GM21447 (cell line): ENCODE results near the gene ANO4.
"Not testable (repeated sequence)": the region's sequence is repeated elsewhere in the genome, so short reads cannot be mapped to it uniquely, and the experiment has no call there.

Experiments used
- ATAC-seq: cut with Tn5 transposase; IDR thresholded peaks from one replicate; pipeline ENCODE4 v1.9.1; 2021; ENCODE audit not compliant: unreplicated experiment

ANO4 gene

DNA sequence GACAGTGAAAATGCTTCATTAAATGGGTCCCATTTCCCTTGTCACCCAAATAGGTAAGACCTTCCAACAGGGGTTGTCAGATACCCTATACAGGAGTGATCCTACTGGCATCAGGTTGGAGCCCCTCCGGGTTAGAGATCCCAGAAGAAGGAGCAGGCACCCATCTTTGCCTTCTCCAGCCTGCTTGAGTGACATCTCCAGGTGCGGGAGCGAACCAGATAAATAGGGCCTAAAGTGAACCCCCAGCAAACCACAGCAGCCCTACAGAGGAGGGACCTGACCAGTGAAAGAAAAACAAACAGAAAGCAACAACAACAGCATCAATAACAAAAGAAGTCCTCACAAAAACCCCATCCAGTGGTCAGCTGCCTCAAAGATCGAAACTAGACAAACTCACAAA lies 233.2 kb downstream of the ANO4 start:
- ATAC-seq: no peak

DNA sequence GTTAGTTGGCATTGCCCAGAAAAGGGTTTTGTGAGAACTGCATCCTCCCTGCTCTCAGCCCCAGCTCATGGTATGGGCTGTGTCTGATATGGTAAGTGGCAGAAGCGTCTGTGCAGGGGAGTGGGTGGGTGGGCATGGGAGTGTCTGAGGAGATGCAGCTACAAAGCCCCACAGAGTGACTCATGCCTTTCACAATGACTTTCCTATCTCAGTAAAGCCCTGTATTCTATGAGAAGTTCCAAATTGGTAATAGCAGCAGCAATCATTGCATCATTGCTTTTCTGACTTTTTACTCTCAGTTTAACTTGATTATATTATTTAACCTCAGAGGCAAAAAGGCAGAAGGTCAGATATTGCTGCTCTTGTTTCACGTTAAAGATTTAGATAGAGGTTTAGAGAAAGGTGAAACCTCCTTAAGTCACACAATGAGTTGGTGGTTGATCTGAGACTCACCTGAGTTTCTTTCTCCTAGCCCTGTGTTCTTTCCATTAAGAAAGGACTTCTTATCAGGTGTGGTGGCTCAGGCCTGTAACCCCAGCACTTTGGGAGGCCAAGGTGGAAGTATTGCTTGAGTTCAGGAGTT lies 243.8 kb downstream of the ANO4 start:
- peak; percentile 63 for ATAC-seq

DNA sequence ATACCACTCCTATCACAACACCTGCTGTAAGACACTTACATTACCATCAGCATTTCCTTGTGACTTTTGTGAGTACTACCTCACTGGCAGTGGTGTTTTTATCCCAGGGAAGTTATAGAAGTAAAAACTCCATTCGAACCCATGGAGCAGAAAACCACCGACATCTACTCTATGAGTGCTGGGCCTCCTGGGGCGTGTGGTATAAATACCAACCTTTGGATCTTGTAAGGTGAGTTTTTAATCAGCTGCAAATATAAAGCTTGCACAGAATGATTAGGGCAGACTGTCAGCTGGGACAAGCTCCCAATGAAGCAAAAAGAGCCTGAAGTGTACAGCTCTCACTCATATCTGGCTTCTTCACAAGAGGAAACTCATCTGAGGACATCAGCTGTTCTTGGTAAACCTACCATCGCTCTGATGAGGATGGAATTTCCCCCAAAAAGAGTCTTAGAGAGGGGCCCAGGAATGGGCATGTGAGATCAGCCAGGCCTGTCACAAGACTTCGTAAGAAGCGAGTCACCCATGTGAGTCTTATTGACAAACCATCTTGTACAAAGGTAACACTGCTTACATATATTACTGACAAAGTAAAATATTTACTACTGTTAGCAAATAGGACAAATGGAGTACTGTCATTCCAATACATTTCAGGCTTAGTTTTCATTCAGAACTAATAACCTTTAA lies 245.4 kb downstream of the ANO4 start:
- ATAC-seq: no peak

DNA sequence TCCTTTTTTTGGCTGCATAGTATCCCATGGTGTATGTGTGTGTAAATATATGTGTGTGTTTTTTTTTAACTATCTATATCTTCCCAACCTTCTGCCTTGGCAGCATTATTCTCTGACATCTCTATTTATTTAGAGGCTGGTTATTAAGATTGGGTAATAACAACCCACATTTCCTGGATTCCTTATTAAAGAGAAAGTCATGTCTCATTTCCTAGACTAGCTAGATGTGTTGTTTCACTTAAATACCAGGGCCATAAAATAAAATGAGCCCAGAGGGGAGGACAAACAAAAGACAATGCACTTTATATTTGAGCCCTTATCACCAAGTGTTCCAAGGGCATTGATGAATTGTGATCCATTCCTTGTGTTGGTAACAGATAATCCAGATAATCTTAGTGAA lies 246.4 kb downstream of the ANO4 start:
- ATAC-seq: no peak

DNA sequence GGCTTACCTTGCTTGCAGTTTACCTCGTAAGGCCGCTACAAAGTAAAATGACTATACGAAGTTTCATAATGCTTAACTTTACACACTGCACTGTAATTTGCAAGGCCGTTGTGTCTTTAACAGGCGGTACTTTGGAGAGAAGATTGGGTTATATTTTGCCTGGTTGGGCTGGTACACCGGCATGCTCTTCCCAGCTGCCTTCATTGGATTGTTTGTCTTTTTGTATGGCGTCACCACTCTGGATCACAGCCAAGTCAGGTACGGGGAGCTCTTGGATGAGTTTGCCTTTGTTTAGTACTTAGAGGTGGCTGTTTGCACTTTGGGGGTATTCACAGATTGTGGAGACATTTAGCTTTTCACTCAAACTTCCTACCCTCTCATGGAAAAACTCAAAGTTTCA lies 247.6 kb downstream of the ANO4 start:
- no peak for ATAC-seq

DNA sequence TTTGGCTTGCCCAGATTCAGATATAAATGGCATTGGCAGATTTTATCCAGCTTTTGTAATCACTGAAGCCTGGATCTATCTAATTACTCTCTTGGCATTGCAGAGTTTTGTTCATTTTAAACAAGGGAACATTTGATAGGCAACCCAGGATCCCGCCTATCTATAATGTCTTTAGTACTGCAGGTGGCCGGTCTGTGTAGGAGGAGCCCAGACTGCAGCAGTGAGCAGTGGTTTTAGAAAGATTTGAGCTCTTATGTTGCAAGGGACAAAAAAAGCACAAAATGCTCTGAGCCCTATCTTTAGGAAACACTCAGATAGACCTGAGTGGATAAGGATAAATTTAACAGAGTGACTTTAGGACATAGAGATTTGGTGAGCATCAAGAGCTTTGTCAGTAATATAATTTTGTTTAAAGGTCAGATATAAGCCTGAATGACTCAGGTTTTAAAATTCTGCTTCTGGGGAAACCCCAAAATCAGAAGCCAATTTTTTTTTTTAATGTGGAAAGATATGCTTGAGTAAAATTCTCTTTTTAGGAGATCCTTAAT lies 250.0 kb downstream of the ANO4 start:
- no peak for ATAC-seq

DNA sequence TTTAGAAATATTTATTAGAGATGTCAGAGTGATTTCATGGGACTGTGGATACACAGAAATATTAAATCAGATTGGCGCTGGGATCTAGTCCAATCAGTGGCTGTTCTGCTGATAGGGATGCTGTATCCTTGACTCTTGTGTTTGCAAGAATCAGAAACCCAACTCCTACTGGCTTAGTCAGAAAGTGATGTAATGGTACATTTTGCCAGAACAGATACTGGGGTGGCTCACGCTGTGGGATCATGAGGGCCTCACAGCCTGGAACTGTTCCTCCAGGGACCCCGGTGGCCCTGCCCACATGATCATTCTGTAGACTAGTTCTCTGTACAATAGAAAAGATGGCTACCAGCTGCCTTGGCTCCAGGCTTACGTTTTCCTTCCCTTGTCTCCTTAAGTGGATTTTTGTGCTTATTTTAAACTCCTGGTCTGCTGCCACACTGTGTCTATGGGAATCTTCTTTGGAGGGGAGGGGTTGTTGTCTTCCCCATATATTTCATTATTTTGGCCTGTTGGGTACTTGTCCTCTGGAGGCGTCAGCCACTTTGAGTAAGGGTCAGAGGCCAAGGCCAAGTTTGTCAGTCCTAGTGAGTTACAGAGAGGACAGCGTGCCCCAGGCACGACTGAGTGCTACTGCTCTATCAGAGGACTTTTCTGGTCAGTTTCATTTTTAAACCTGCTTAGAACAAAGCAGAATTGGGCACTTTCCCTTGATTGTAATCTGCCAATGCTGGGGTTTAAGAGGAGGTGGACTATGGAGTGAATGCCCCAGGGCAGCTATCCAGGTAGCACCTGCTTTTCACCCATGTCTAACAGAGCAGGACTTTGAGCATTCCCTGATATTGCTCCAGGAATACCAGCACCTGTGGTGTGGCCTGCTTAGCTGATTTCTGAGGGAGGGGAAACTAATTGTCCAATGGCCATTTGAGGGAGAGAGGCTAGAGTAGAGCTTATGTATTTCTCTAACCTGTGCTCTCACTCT lies 251.2 kb downstream of the ANO4 start:
- ATAC-seq: no peak

DNA sequence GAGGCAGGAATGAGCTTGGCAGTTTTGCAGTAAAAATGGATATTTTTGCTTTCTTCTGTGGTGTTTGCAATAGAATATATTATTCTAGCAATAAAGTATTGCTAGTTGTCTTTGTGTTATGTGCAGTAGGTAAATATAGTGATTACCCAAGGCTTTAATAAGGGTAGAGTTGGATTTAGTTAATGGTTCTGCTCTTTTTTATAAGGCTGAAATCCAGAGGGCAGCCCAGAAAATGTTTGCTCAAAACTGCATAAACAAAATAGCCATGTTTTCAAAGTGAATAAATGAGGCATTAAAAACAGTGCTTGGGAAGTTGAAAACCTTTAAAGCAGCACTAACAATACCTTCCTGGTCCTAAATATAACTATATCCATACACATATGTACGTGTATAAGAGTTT lies 253.1 kb downstream of the ANO4 start:
- ATAC-seq: no peak

DNA sequence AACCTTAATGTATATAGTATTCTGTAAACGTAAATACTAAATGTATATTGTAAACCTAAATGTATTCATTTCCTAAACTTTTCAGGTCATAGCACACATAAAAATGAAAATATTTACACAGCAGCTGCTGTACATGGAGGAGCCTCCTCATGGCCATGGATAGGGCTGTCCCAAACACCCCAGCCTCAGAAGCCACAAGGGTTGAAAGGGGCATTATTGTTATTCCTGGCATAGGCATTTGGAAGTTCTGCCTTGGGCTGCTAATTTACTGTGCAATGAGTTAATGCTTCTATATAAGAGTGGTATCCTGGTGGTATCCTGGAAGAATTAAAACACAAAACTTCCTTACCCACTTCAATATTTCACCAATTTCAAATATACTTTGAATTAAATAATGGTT lies 256.1 kb downstream of the ANO4 start:
- no peak for ATAC-seq

DNA sequence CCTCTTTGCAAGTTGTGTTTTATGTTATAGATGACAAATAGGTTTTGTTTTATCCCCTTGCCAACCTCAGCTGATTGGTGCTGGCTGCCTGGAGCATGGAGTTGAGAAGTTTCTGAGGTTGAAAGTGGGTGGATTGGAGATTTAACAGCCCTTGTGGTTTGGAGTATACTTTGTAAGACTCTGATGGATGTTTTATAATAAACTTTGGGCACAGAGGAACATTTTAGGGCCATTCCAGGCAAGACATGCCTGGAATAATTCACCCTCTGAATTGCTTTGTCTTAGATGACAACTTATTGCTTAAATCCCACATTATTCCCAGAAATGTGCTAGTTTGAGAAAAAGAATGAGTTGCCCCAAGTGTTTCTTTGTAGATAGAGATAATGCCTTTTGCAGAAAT lies 256.6 kb downstream of the ANO4 start:
- ATAC-seq: no peak

DNA sequence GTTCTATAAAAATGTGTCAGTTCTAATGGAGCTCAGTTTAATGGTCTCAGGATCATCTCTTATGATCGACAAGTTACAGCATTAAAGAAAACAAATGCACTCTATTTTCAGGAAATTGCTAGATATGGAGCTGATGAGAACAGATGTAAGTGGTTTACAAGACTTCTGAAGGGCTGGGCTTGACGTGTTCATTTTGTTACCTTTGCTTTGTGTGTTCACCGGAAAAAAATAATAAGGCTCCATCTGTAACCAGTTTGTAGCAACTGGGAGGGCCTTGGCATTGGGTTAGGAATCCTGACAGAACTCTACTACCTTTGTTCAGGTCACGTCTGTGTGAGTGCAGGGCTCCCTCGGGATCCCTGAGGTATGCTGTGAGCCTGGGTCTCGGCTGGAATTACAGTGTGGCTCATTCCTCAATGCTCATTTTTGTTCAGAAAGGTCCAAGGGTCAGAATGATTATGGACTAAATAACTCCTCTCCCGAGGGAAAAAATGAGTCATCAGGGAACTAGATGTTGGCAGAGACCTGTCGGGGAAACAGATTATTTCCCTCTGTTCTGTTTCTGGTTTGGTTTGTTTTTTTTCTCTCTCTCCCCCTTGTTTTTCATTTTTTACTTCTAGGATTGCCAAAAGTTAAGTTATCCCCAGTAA lies 257.4 kb downstream of the ANO4 start:
- ATAC-seq: no peak

DNA sequence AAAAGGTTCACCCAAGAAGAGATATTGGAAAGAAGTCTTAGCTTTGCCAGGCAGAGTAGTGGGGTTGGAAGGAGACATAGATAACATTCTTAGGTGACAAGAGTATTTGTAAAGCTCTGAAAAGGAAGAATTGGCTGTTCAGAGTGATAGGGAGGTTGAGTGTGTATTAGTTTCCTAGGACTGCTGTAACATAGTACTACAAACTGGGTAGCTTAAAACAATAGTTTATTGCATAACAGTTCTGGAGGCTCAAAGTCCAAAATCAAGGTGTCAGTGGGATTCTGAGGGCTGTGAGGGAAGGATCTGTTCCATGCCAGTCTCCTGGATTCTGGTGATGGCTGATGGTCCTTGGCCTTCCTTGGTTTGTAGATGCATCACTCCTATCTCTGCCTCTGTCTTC lies 258.6 kb downstream of the ANO4 start:
- no peak for ATAC-seq

DNA sequence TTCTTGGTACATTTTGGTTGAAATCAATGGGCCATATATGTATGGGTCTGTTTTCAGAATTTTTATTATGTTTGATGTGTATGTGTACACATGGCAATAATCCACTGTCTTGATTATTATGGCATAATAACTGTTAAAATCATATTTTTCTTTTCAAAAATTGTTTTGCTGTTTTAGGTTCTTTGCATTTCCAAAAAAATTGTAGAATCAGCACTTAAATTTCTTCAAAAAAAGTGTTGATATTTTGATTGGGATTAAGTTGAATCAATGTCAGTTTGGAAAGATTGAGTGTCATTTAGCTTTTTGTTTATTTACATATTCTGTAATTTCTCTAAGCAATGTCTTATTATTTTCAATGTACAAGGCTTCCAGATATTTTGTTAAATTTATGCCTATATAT lies 261.4 kb downstream of the ANO4 start:
- no peak for ATAC-seq

DNA sequence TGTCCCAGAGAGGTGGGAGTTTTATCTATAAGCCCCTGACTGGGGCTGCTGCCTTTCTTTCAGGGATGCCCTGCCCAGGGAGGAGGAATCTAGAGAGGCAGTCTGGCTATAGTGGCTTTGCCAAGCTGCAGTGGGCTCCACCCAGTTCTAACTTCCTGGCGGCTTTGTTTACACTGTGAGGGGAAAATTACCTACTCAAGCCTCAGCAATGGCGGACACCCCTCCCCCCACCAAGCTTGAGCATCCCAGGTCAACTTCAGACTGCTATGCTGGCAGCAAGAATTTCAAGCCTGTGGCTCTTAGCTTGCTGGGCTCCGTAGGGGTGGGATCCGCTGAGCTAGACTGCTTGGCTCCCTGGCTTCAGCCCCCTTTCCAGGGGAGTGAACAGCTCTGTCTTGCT lies 267.9 kb downstream of the ANO4 start:
- ATAC-seq: not testable (repeated sequence)

DNA sequence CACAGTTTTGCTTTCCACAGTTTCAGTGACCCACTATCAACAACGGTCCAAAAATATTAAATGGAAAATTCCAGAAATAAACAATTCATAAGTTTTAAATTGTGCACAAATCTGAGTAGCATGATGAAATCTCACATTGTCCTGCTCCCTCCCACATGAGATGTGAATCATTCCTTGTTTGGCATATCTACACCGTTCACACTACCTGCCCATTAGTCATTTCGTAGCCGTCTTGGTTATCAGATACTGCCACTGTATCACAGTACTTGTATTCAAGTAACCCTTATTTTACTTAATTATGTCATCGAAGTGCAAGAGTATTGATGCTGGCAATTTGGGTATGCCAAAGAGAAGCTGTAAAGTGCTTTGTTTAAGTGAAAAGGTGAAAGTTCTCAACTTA lies 270.1 kb downstream of the ANO4 start:
- no peak for ATAC-seq

DNA sequence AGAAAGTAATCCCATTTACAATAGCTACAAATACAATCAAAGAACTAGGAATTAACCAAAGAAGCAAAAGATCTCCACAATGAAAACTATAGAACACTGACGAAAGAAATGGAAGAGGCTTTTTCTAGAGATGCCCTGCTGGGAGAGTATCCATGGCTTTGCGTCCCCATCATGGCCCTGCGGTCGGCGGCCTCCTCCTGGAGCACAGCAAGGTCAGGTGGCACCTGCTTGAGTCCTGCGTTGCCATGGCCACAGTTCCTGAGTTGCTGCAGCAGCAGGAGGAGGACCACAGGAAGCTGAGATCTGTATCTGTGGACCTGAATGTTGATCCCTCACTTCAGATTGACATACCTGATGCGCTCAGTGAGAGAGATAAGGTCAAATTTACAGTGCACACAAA lies 271.9 kb downstream of the ANO4 start:
- no peak for ATAC-seq

DNA sequence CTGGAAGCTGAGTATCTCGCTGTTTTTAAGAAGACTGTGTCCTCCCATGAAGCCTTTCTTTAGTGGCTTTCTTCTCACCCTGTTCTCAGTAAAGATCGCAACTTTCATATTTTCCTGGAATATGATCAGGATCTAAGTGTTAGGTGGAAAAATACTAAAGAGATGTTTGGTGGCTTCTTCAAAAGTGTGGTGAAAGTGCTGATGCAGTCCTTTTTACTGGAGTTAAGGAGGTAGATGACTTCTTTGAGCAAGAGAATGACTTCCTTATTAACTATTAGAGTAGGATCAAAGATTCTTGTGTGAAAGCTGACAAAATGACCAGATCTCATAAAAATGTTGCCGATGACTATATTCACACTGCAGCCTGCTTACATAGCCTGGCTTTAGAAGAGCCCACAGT lies 273.8 kb downstream of the ANO4 start:
- no peak for ATAC-seq

DNA sequence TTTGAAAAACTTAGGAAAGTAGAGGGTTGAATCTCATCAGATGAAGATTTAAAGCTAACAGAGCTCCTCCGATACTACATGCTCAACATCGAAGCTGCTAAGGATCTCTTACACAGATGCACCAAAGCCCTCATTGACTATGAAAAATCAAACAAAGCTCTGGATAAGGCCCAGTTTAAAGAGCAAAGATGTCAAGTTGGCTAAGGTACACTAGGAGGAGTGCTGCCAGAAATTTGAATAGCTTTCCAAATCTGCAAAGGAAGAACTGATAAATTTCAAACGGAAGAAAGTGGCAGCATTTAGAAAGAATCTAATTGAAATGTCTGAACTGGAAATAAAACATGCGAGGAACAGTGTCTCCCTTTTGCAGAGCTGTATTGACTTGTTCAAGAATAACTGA lies 274.3 kb downstream of the ANO4 start:
- ATAC-seq: no peak

DNA sequence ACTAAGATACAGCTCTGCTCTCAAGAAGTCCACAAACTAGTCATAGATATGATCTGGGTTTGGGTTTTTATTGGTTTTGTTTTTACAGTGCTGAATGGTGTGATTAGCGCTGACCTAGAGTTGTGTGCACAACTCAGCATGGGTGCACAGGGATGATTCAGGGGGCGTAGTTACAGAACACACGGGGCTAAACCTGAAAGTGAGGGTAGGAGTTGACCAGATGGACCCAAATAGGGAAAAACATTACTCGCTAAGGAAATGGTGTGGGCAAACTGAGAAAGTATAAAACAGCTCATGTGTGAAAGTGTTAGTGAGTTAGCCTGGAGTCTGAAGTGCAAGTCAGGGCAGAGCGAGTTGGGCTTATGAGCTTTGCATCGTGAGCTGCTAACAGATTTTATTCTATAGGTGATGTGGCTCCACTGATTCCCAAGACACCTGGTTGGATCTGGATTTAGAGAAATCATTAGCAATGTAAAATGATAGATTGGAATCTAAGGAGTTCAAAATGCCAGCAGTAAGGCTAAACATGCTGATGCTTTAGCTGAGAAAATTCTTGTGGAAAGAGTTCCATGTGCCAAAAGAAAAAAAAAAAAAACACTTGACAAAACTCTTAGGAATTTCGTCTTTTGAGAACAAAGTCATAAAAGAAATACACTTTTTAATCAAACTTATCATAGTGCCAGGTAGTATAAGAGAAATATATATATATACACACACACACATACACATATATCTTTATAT lies 280.5 kb downstream of the ANO4 start:
- no peak for ATAC-seq

DNA sequence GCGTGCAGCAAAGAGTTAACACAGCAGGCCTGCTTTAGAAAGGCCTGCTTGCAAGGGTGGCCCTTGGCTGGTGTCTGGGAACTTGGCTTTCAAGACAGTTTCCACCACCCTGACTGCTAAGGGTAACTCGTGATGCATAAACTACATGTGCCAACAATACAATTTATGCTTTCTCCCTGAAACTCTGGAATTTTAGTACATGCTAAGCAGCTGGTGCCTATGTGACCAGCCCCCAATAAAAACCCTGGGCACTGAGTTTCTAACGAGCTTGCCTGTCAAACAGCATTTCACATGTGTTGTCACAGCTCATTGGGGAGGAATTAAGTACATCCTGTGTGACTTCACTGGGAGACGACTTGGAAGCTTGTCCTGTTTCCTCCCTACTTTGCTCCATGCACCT lies 282.3 kb downstream of the ANO4 start:
- ATAC-seq: no peak
